Transverse colon (tissue), 4 donors: ENCODE data around the gene TTC23.

Source experiments
- CTCF ChIP-seq, 5 experiments: fragments of 200-600 bp in 3 of 5; fragments of 450-650 bp in 2 of 5; sonication (generic) in 3 of 5; IDR thresholded peaks; 1 replicate in 2 of 5; 2 replicates in 3 of 5; pipeline ENCODE4 v1.5.1; 2016 to 2017; ENCODE audit warnings: antibody characterized with exemption in 5 of 5, inconsistent platforms in 3 of 5, mild to moderate bottlenecking in 2 of 5, moderate library complexity in 1 of 5
- POLR2AphosphoS5 ChIP-seq, 3 donors: sonication (generic); formaldehyde crosslinking; IDR thresholded peaks; one replicate each; pipeline ENCODE4 v1.6.1; 2016; ENCODE audit warnings: antibody characterized with exemption in 3 of 3

DNA sequence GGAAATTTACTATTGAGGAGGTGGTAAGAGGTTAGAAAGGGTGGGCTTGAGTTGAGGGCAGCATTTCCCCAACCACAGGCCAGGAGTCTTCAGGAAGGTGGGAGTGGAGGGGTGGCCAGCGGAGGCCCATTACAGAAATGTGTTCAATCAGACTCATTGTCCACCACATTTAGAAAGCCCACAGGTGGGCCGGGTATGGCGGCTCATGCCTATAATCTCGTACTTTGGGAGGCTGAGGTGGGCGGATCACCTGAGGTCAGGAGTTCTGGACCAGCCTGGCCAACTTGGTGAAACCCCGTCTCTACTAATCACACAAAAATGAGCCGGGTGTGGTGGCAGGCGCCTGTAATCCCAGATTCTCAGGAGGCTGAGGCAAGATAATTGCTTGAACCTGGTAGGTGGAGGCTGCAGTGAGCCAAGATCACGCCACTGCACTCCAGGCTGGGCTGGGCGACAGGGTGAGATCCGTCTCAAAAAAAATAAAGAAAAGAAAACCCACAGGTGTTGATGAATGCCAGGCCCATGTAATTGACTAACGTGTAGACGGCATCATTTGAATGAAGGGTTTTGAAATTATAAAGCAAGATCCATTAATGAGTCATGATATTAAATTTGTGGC, 156.7 kb downstream of the TTC23 start:
- no peak for TF ChIP-seq POLR2AphosphoS5 (IDR thresholded peaks at IDR 0.05)
- TF ChIP-seq CTCF (IDR thresholded peaks at IDR 0.05), result no peak
